Vagina (tissue), 2 donors: ENCODE measurements around the gene SLC25A28. TPM values are rescaled to one million over a fixed set of nuclear protein-coding genes. Genes with fewer than 3 reads are reported as not detected.
A peak's percentile ranks its signal among the peaks of the same experiment; 100 is the strongest.

Experiments
- DNase-seq, 2 donors: peaks; one replicate each; pipeline ENCODE4 v3.0.0-alpha.2; 2017; ENCODE audit errors: extremely low spot score in 2 of 2
- H3K27ac ChIP-seq: fragments of 200-600 bp; sonication (generic); one replicate; pipeline ENCODE4 v1.5.1; 2019
- H3K27me3 ChIP-seq: fragments of 200-600 bp; sonication (generic); one replicate; pipeline ENCODE4 v1.5.1; 2019
- H3K36me3 ChIP-seq, 2 donors: fragments of 200-600 bp; sonication (generic); one replicate each; pipeline ENCODE4 v1.5.1; 2017 to 2019
- H3K4me1 ChIP-seq: fragments of 200-600 bp; sonication (generic); one replicate; pipeline ENCODE4 v1.5.1; 2019
- H3K4me3 ChIP-seq, 2 donors: fragments of 200-600 bp; sonication (generic); 1 replicate in 1 of 2; 2 replicates in 1 of 2; pipeline ENCODE4 v1.5.1; 2016 to 2019
- H3K9me3 ChIP-seq: fragments of 200-600 bp; sonication (generic); one replicate; pipeline ENCODE4 v1.5.1; 2019
- CTCF ChIP-seq, 3 experiments: fragments of 450-650 bp in 2 of 3; fragments of 200-600 bp in 1 of 3; sonication (generic) in 1 of 3; IDR thresholded peaks; one replicate each; pipeline ENCODE4 v1.5.1; 2017 to 2019; ENCODE audit warnings: antibody characterized with exemption in 3 of 3, mild to moderate bottlenecking in 2 of 3, moderate library complexity in 2 of 3
- POLR2A ChIP-seq, 2 donors: fragments of 450-650 bp; IDR thresholded peaks; one replicate each; pipeline ENCODE4 v1.6.1; 2017; ENCODE audit warnings: antibody characterized with exemption in 2 of 2, mild to moderate bottlenecking in 2 of 2, moderate library complexity in 2 of 2
- POLR2AphosphoS5 ChIP-seq, 2 donors: sonication (generic); formaldehyde crosslinking; IDR thresholded peaks; one replicate each; pipeline ENCODE4 v1.9.0; 2017; ENCODE audit warnings: antibody characterized with exemption in 2 of 2, mild to moderate bottlenecking in 2 of 2, low read depth in 1 of 2; ENCODE audit not compliant: insufficient read depth in 1 of 2
- intact Hi-C: fragments of 100-400 bp; cut with DNase I; formaldehyde crosslinking; loops from one replicate; pipeline ENCODE4 v1.15.1; 2023
- total RNA-seq: library from RNA; depleted of rRNA; stranded (reverse); fragments of >200 nt; gene quantifications from one replicate; pipeline ENCODE4 v1.2.3, GENCODE V29; 2016

SLC25A28 gene
- total RNA-seq, 1 donor from 2014 or later: 31.2 TPM

GRCh38 chr10:99660662-99661376 lies 40.6 kb upstream of the SLC25A28 start:
- no peak overlapping the region for H3K27ac ChIP-seq
- no peaks in the 10 kb centered on the region for H3K27me3 ChIP-seq
- intact Hi-C loops: no loop called here
- DNase-seq: no peak
- H3K4me1 ChIP-seq: peaks cover 29% of the 10 kb centered on the region
- no peak overlapping the region for H3K4me3 ChIP-seq
- no peak for TF ChIP-seq POLR2A (IDR thresholded peaks at IDR 0.05)
- TF ChIP-seq POLR2AphosphoS5 (IDR thresholded peaks at IDR 0.05; ENCODE audit: insufficient read depth in 1 of 2, low read depth in 1 of 2): no peak
- H3K9me3 ChIP-seq: no peaks in the 10 kb centered on the region
- H3K36me3 ChIP-seq: peaks cover 0 to 4% of the 10 kb centered on the region in 2 donors

GRCh38 chr10:99659868-99660366 lies 39.7 kb upstream of the SLC25A28 start:
- H3K9me3 ChIP-seq: no peaks in the 10 kb centered on the region
- TF ChIP-seq POLR2AphosphoS5 (IDR thresholded peaks at IDR 0.05; ENCODE audit: insufficient read depth in 1 of 2, low read depth in 1 of 2) (no peak), POLR2A (IDR thresholded peaks at IDR 0.05) (no peak), CTCF (IDR thresholded peaks at IDR 0.05) (no peak)
- DNase-seq: no peak
- peaks cover 32% of the 10 kb centered on the region for H3K4me1 ChIP-seq
- no peaks in the 10 kb centered on the region for H3K36me3 ChIP-seq
- intact Hi-C loops: loop anchor here (5.0 kb wide), 1 partner anchor 38 kb away; the partner anchor contains the start of gene SLC25A28
- H3K27me3 ChIP-seq: no peaks in the 10 kb centered on the region
- H3K4me3 ChIP-seq: peak overlapping the region; percentile 84 to 90
- peak overlapping the region; percentile 68 for H3K27ac ChIP-seq

GRCh38 chr10:99659031-99659867 lies 39.0 kb upstream of the SLC25A28 start, which contains the start of gene ENTPD7:
Gene ENTPD7 (plus strand): TSS chr10:99659509. CDS start chr10:99659957, 448 bp downstream.
- peaks cover 32% of the 10 kb centered on the region for H3K4me1 ChIP-seq

GRCh38 chr10:99658622-99659030 lies 38.4 kb upstream of the SLC25A28 start:
- Histone ChIP-seq H3K4me3 (peak overlapping the region; percentile 84 to 90), H3K4me1 (peaks cover 32% of the 10 kb centered on the region), H3K27me3 (no peaks in the 10 kb centered on the region), H3K36me3 (no peaks in the 10 kb centered on the region), H3K9me3 (no peaks in the 10 kb centered on the region), H3K27ac (no peak overlapping the region)
- intact Hi-C loops: loop anchor here (5.0 kb wide), 1 partner anchor 36 kb away; the partner anchor contains the start of gene SLC25A28
- TF ChIP-seq POLR2A (IDR thresholded peaks at IDR 0.05) (no peak), POLR2AphosphoS5 (IDR thresholded peaks at IDR 0.05; ENCODE audit: insufficient read depth in 1 of 2, low read depth in 1 of 2) (no peak), CTCF (IDR thresholded peaks at IDR 0.05) (no peak)
- DNase-seq: no peak

More at GRCh38 chr10:99659031-99659867, 39.0 kb upstream of the SLC25A28 start, which contains the start of gene ENTPD7:
- intact Hi-C loops: loop anchor here (5.0 kb wide), 1 partner anchor 37 kb away; the partner anchor contains the start of gene SLC25A28
- DNase-seq: peak in 1 of 2 donors; percentile 92
- Histone ChIP-seq H3K27me3 (no peaks in the 10 kb centered on the region), H3K9me3 (no peaks in the 10 kb centered on the region), H3K27ac (peak within 1 kb of the TSS; percentile 68), H3K36me3 (no peaks in the 10 kb centered on the region), H3K4me3 (peak within 1 kb of the TSS; percentile 84 to 90)
- TF ChIP-seq POLR2A (IDR thresholded peaks at IDR 0.05) (no peak), CTCF (IDR thresholded peaks at IDR 0.05) (peak in 2 of 3 experiments; percentile 42 to 52), POLR2AphosphoS5 (IDR thresholded peaks at IDR 0.05; ENCODE audit: insufficient read depth in 1 of 2, low read depth in 1 of 2) (peak; percentile 70 to 75)
